Colon (tissue), 2 donors: ENCODE measurements around the gene ARSJ.

Experiments used
- FAIRE-seq: peaks from 2 replicates; lab custom pipeline; 2012; peaks lifted over from hg19 to GRCh38; lab: Jason Lieb, UNC
- donor health status: control.
- donor health status: control.

The ARSJ gene

GRCh38 chr4:113899271-113900070 lies 80.0 kb downstream of the ARSJ start:
- FAIRE-seq: no peak

GRCh38 chr4:113893546-113893945 lies 85.9 kb downstream of the ARSJ start:
- peak; percentile 78 for FAIRE-seq

GRCh38 chr4:113888006-113888405 lies 91.4 kb downstream of the ARSJ start:
- FAIRE-seq: no peak

- no peak for FAIRE-seq
These were observed 94.2 kb downstream of the ARSJ start for GRCh38 chr4:113885291-113885690.

- no peak for FAIRE-seq
These were observed 94.8 kb downstream of the ARSJ start for GRCh38 chr4:113884655-113885054.

- FAIRE-seq: no peak
These were observed 96.8 kb downstream of the ARSJ start for GRCh38 chr4:113882668-113883067.

- FAIRE-seq: no peak
These were observed 98.2 kb downstream of the ARSJ start for GRCh38 chr4:113881256-113881655.

- no peak for FAIRE-seq
These were observed 99.0 kb downstream of the ARSJ start for GRCh38 chr4:113880240-113881028.

GRCh38 chr4:113878668-113879067 lies 100.8 kb downstream of the ARSJ start:
- no peak for FAIRE-seq

GRCh38 chr4:113874480-113874879 lies 105.0 kb downstream of the ARSJ start:
- no peak for FAIRE-seq

GRCh38 chr4:113873508-113873907 lies 105.9 kb downstream of the ARSJ start:
- no peak for FAIRE-seq

- no peak for FAIRE-seq
These were observed 106.8 kb downstream of the ARSJ start for GRCh38 chr4:113872426-113873260.

GRCh38 chr4:113871080-113871479 lies 108.4 kb downstream of the ARSJ start:
- no peak for FAIRE-seq

GRCh38 chr4:113869743-113870375 lies 109.6 kb downstream of the ARSJ start:
- FAIRE-seq: no peak

GRCh38 chr4:113866611-113867010 lies 112.8 kb downstream of the ARSJ start:
- FAIRE-seq: no peak

GRCh38 chr4:113858924-113859323 lies 120.5 kb downstream of the ARSJ start:
- no peak for FAIRE-seq

GRCh38 chr4:113851816-113852215 lies 127.6 kb downstream of the ARSJ start:
- no peak for FAIRE-seq
